PC-3 (cell line): Measurements from ENCODE around the gene PCYT2. TPM values are rescaled to one million over a fixed set of nuclear protein-coding genes. Genes with fewer than 3 reads are reported as not detected.

Experiments
- ATAC-seq: fragments of 200-7000 bp; cut with Tn5 transposase; 2 replicates; pipeline ENCODE4 v1.9.1; 2020; ENCODE audit warnings: mild to moderate bottlenecking, moderate library complexity
- BruUV-seq: library from RNA; stranded (reverse); fragments of 400-500 nt; replicated peaks from 2 replicates; lab custom pipeline; 2021; lab: Mats Ljungman, UMichigan
- CTCF ChIA-PET: fragments of 300-600 bp; sonication (Branson Sonifier 250); formaldehyde crosslinking; loops from one replicate; lab custom pipeline; 2022; ENCODE audit warnings: antibody characterized with exemption; lab: Charles Lee
- POLR2A ChIA-PET: fragments of 300-600 bp; sonication (Branson Sonifier 250); formaldehyde crosslinking; loops from one replicate; lab custom pipeline; 2022; ENCODE audit warnings: antibody characterized with exemption; ENCODE audit not compliant: unreplicated experiment; lab: Charles Lee
- DNase-seq: peaks from one replicate; pipeline ENCODE4 v3.0.0-alpha.2; 2015
- H2AFZ ChIP-seq: fragments of 300-600 bp; sonication (generic); 2 replicates; pipeline ENCODE4 v1.6.0; 2016; ENCODE audit warnings: antibody characterized with exemption, low read length
- H3F3A ChIP-seq: fragments of 300-600 bp; sonication (generic); one replicate; pipeline ENCODE4 v1.6.0; 2017; ENCODE audit warnings: antibody characterized with exemption, low read length, control low read depth, mild to moderate bottlenecking; ENCODE audit not compliant: unreplicated experiment
- H3K27ac ChIP-seq: fragments of 300-600 bp; sonication (generic); 2 replicates; pipeline ENCODE4 v1.5.1; 2016; ENCODE audit warnings: mild to moderate bottlenecking, low read length
- H3K27me3 ChIP-seq: fragments of 300-600 bp; sonication (generic); 2 replicates; pipeline ENCODE4 v1.6.1; 2016; ENCODE audit warnings: low read length, mixed read lengths
- H3K36me3 ChIP-seq: fragments of 300-600 bp; sonication (generic); 2 replicates; pipeline ENCODE4 v1.6.1; 2016; ENCODE audit warnings: low read depth, mixed run types, low read length, mixed read lengths
- H3K4me1 ChIP-seq: fragments of 300-600 bp; sonication (generic); 2 replicates; pipeline ENCODE4 v1.5.1; 2016; ENCODE audit warnings: low read length; ENCODE audit not compliant: insufficient read depth
- H3K4me2 ChIP-seq: fragments of 300-600 bp; sonication (generic); 2 replicates; pipeline ENCODE4 v1.6.0; 2016; ENCODE audit warnings: low read length
- H3K4me3 ChIP-seq: fragments of 300-600 bp; sonication (generic); 2 replicates; pipeline ENCODE4 v1.5.1; 2016; ENCODE audit warnings: mild to moderate bottlenecking, low read length, mixed read lengths
- H3K79me2 ChIP-seq: fragments of 300-600 bp; sonication (generic); 2 replicates; pipeline ENCODE4 v1.6.1; 2017; ENCODE audit warnings: low read length, mixed read lengths
- H3K9ac ChIP-seq: fragments of 300-600 bp; sonication (generic); 2 replicates; pipeline ENCODE4 v1.6.0; 2016; ENCODE audit warnings: mild to moderate bottlenecking, low read length
- H3K9me2 ChIP-seq: fragments of 300-600 bp; sonication (generic); replicated peaks from 2 replicates; pipeline ENCODE4 v1.6.1; 2016; ENCODE audit warnings: mixed run types, low read length, mixed read lengths
- H3K9me3 ChIP-seq: fragments of 300-600 bp; sonication (generic); 2 replicates; pipeline ENCODE4 v1.6.1; 2016; ENCODE audit warnings: low read length, mixed read lengths
- H4K20me1 ChIP-seq: fragments of 300-600 bp; sonication (generic); 2 replicates; pipeline ENCODE4 v1.6.1; 2016; ENCODE audit warnings: low read length, mixed read lengths
- EZH2 ChIP-seq: fragments of 300-600 bp; sonication (generic); IDR thresholded peaks from one replicate; pipeline ENCODE4 v1.6.1; 2017; ENCODE audit warnings: antibody characterized with exemption, mild to moderate bottlenecking, low read length; ENCODE audit not compliant: unreplicated experiment
- EZH2phosphoT487 ChIP-seq: fragments of 300-600 bp; sonication (generic); IDR thresholded peaks from 2 replicates; pipeline ENCODE4 v1.6.1; 2018; ENCODE audit warnings: mild to moderate bottlenecking, antibody characterized with exemption, low read length, borderline replicate concordance
- intact Hi-C: fragments of 100-400 bp; cut with micrococcal nuclease; formaldehyde crosslinking; loops from 2 replicates; pipeline ENCODE4 v1.9.0; 2023
- total RNA-seq: library from RNA; depleted of rRNA; stranded (reverse); fragments of >200 nt; gene quantifications from 2 replicates; pipeline ENCODE4 v1.2.3, GENCODE V29; 2014
- TF ChIP-seq, protein P1 (sequence below): fragments of 300-600 bp; sonication (generic); conservative IDR thresholded peaks from 2 replicates; pipeline ENCODE4 v1.5.1; 2017; ENCODE audit warnings: antibody characterized with exemption, low read depth, mild to moderate bottlenecking, low read length

Gene PCYT2
- total RNA-seq, 1 experiment from 2014 or later = 33.3 TPM

DNA sequence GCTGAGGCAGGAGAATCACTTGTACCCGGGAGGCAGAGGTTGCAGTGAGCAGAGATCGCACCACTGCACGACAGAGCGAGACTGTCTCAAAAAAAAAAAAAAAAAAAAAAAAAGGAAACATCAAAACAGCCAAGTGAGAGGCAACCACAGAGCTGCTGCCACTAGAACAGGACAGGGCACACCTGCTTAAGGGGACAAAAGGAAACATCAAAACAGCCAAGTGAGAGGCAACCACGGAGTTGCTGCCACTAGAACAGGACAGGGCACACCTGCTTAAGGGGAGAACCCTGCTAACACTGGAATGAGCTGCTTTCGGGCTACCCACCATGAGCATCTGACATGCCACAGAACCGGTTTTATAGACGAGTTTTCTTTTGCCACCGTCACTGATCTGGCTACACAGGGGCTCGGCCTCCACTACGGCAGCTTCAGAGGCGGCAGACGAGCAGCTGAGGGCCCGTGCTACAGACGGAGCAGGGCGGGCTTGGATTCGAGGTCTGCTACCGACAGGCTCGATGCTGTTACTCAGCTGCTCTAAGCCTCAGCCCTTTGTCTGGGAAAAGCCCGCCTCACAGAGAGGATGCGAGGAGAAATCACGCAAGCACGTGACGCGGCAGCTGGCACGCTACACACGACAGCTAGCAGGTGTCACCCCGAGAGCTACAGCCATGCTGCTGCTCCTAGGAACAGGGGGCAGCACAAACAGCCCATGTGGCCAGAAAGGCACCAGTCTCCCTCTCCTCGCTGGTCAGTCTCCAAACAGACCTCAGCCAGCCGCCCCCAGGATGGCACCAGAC lies 52.8 kb downstream of the PCYT2 start:
- ChIA-PET POLR2A (interaction anchor here (0.7 kb wide), 1 partner anchor 844 kb away, joined by 3 read pairs; no protein-coding TSS in a partner anchor), CTCF (interaction anchor here (0.5 to 0.6 kb wide), 2 partner anchors 38 to 183 kb away, joined by 3 to 4 read pairs; no protein-coding TSS in a partner anchor)
- no peaks in the 10 kb centered on the region for H3K9me2 ChIP-seq
- intact Hi-C loops = no loop called here
- peaks cover 32% of the 10 kb centered on the region for H3K36me3 ChIP-seq
- DNase-seq (peak; percentile 54), ATAC-seq (no peak)
- H3K9me3 ChIP-seq = no peaks in the 10 kb centered on the region
- peak overlapping the region; percentile 78 for H3K4me3 ChIP-seq
- H3K4me2 ChIP-seq = peak overlapping the region; percentile 95
- H3K9ac ChIP-seq = peak overlapping the region; percentile 98
- peaks cover 37% of the 10 kb centered on the region for H4K20me1 ChIP-seq
- H3K79me2 ChIP-seq = peaks cover 91% of the 10 kb centered on the region
- BruUV-seq = no TSS peak
- TF ChIP-seq EZH2 = no peak
- TF ChIP-seq, protein P1, sequence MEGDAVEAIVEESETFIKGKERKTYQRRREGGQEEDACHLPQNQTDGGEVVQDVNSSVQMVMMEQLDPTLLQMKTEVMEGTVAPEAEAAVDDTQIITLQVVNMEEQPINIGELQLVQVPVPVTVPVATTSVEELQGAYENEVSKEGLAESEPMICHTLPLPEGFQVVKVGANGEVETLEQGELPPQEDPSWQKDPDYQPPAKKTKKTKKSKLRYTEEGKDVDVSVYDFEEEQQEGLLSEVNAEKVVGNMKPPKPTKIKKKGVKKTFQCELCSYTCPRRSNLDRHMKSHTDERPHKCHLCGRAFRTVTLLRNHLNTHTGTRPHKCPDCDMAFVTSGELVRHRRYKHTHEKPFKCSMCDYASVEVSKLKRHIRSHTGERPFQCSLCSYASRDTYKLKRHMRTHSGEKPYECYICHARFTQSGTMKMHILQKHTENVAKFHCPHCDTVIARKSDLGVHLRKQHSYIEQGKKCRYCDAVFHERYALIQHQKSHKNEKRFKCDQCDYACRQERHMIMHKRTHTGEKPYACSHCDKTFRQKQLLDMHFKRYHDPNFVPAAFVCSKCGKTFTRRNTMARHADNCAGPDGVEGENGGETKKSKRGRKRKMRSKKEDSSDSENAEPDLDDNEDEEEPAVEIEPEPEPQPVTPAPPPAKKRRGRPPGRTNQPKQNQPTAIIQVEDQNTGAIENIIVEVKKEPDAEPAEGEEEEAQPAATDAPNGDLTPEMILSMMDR = no peak
- TF ChIP-seq EZH2phosphoT487 = no peak
- H3K27ac ChIP-seq = 0 out of 2 replicates have a peak overlapping the region, but pooled peaks have one; percentile 3
- H3K4me1 ChIP-seq = peaks cover 35% of the 10 kb centered on the region
- no peaks in the 10 kb centered on the region for H3K27me3 ChIP-seq
- no peaks in the 10 kb centered on the region for H3F3A ChIP-seq
- no peak overlapping the region for H2AFZ ChIP-seq

DNA sequence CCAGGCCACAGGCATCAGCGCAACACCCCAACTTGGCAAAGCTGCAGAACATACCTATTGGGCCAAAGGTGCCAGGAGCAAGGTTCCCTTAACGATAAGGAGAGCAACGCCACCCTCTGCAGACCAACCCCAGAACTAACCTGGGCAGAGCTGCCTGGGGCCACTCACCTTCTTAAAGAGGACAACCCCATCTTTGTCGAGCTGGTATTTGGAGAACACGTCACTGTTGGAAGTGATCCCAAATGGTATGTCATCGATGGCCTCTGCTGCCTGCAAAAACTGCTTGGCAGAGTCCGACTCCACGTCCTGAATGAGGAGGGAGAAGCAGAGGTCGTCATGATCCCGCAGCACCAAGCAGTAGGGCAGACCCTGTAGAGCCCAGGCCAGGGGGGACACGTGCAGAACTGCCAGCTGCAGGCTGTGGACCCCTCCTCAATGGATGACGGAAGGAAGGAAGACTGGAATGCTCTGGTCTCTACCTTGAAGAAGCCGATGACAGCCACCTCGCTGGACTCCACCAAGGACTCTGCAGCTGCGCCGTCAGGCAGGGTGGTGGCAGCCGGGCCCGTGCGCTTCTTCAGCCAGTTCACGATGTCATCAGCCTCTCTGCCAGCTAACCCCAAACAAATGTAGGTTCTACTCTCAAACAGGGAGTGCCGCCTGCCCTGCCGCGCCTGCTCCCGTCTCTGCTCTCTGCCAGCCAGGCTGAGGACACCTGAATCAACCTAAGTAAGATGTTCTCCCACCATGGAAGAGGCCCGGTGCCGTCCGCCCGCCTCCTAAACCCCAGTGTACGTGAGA lies 56.0 kb downstream of the PCYT2 start:
- intact Hi-C loops = no loop called here
- no peak overlapping the region for H3K27ac ChIP-seq
- H3K9ac ChIP-seq = no peak overlapping the region
- peaks cover 49% of the 10 kb centered on the region for H3K36me3 ChIP-seq
- no peaks in the 10 kb centered on the region for H3K9me2 ChIP-seq
- ChIA-PET CTCF (interaction anchor here (0.6 kb wide), 1 partner anchor 120 kb away, joined by 10 read pairs; no protein-coding TSS in a partner anchor), POLR2A (no interaction called here)
- TF ChIP-seq, protein P1 = peak; percentile 49; the same call in 1 of the 2 replicates
- no peak for TF ChIP-seq EZH2phosphoT487
- TF ChIP-seq EZH2 = no peak
- H3K4me2 ChIP-seq = no peak overlapping the region
- H3K27me3 ChIP-seq = no peaks in the 10 kb centered on the region
- H3K4me1 ChIP-seq = peaks cover 26% of the 10 kb centered on the region
- no TSS peak for BruUV-seq
- ATAC-seq (peak; percentile 14; the same call in 1 of the 2 replicates), DNase-seq (peak; percentile 57)
- no peak overlapping the region for H3K4me3 ChIP-seq
- H3K79me2 ChIP-seq = peaks cover 91% of the 10 kb centered on the region
- H4K20me1 ChIP-seq = peaks cover 52% of the 10 kb centered on the region
- no peak overlapping the region for H2AFZ ChIP-seq
- H3F3A ChIP-seq = no peaks in the 10 kb centered on the region
- no peaks in the 10 kb centered on the region for H3K9me3 ChIP-seq
